ENCODE data around the gene C4orf17. TPM values are rescaled to one million over a fixed set of nuclear protein-coding genes. Genes with fewer than 3 reads are reported as not detected.
A peak's percentile ranks its signal among the peaks of the same experiment; 100 is the strongest.

C4orf17 gene
- total RNA-seq, result not detected
- not detected for polyA plus RNA-seq

- intact Hi-C loops (cut with micrococcal nuclease), result no loop called here
- Mint-ChIP-seq H3K4me1 (peaks cover 17 to 39% (median 27%) of the 10 kb centered on the region in 4 donors), H3K9me3 (peaks cover 0 to 5% (median 0%) of the 10 kb centered on the region in 8 donors), H3K36me3 (no peaks in the 10 kb centered on the region), H3K27ac (peak within 1 kb of the TSS in 1 of 7 donors; percentile 23), H3K4me3 (no peak within 1 kb of the TSS), H3K27me3 (peaks cover 2 to 3% of the 10 kb centered on the region in 2 donors)
- DNase-seq, result no peak
- POLR2A ChIA-PET (ENCODE audit: partially characterized antibody), result no interaction called here
- Histone ChIP-seq H3K9me3 (ENCODE audit: control insufficient read depth in 1 of 2, low read length in 2 of 2) (no peaks in the 10 kb centered on the region), H3K4me1 (ENCODE audit: insufficient read depth, low read length) (peaks cover 31% of the 10 kb centered on the region), H3K4me3 (ENCODE audit: low read length in 2 of 2) (no peak within 1 kb of the TSS), H3K27ac (ENCODE audit: low read depth, low read length) (no peak within 1 kb of the TSS), H3K36me3 (ENCODE audit: insufficient read depth, low read length) (no peaks in the 10 kb centered on the region), H3K27me3 (ENCODE audit: insufficient read depth, low read length) (no peaks in the 10 kb centered on the region)
- CTCF ChIA-PET (ENCODE audit: partially characterized antibody), result no interaction called here
These were observed at the start of gene C4orf17 for GRCh38 chr4:99510721-99511120. C4orf17 (plus strand) TSS chr4:99511021; CDS start chr4:99513082, 2,061 bp downstream.

GRCh38 chr4:99461623-99462401, 49.0 kb upstream of the C4orf17 start:
- no peak overlapping the region for H3K27ac ChIP-seq (ENCODE audit: low read depth, low read length)
- H3K9me3 Mint-ChIP-seq, result no peaks in the 10 kb centered on the region
- ChIA-PET POLR2A (ENCODE audit: partially characterized antibody) (no interaction called here), CTCF (ENCODE audit: partially characterized antibody) (interaction anchor here (0.7 to 3.2 kb wide), 7 partner anchors 9 to 994 kb away, joined by 3 to 18 read pairs (median 5); no protein-coding TSS in a partner anchor)
- intact Hi-C loops (cut with micrococcal nuclease), result loop anchor here (10.0 kb wide), 1 partner anchor 1317 kb away; the partner anchor contains the start of gene STPG2
- no peaks in the 10 kb centered on the region for H3K4me1 Mint-ChIP-seq
- no peaks in the 10 kb centered on the region for H3K4me1 ChIP-seq (ENCODE audit: insufficient read depth, low read length)
- no peaks in the 10 kb centered on the region for H3K36me3 Mint-ChIP-seq
- H3K36me3 ChIP-seq (ENCODE audit: insufficient read depth, low read length), result no peaks in the 10 kb centered on the region
- no peak for DNase-seq
- no peak overlapping the region for H3K27ac Mint-ChIP-seq
- peaks cover 13 to 17% of the 10 kb centered on the region in 2 donors for H3K27me3 Mint-ChIP-seq
- no peak overlapping the region for H3K4me3 ChIP-seq (ENCODE audit: low read length in 2 of 2)
- H3K9me3 ChIP-seq (ENCODE audit: control insufficient read depth in 1 of 2, low read length in 2 of 2), result no peaks in the 10 kb centered on the region
- H3K27me3 ChIP-seq (ENCODE audit: insufficient read depth, low read length), result no peaks in the 10 kb centered on the region
- no peak overlapping the region for H3K4me3 Mint-ChIP-seq

- Histone ChIP-seq H3K27me3 (ENCODE audit: insufficient read depth, low read length) (no peaks in the 10 kb centered on the region), H3K4me3 (ENCODE audit: low read length in 2 of 2) (no peak overlapping the region), H3K36me3 (ENCODE audit: insufficient read depth, low read length) (no peaks in the 10 kb centered on the region), H3K27ac (ENCODE audit: low read depth, low read length) (no peak overlapping the region), H3K9me3 (ENCODE audit: control insufficient read depth in 1 of 2, low read length in 2 of 2) (no peaks in the 10 kb centered on the region), H3K4me1 (ENCODE audit: insufficient read depth, low read length) (no peaks in the 10 kb centered on the region)
- peaks cover 13 to 18% of the 10 kb centered on the region in 2 donors for H3K27me3 Mint-ChIP-seq
- no peaks in the 10 kb centered on the region for H3K9me3 Mint-ChIP-seq
- no peaks in the 10 kb centered on the region for H3K36me3 Mint-ChIP-seq
- H3K4me1 Mint-ChIP-seq, result no peaks in the 10 kb centered on the region
- peak overlapping the region in 1 of 7 donors; percentile 10 for H3K27ac Mint-ChIP-seq
- intact Hi-C loops (cut with micrococcal nuclease), result loop anchor here (1.0 to 10.0 kb wide), 3 partner anchors 345 to 1318 kb away; partner anchors contain the start of genes METAP1 and STPG2
- DNase-seq, result peak; percentile 36 to 52 (median 44)
- CTCF ChIA-PET (ENCODE audit: partially characterized antibody), result interaction anchor here (0.8 to 3.2 kb wide), 14 partner anchors 11 to 1239 kb away, joined by 3 to 18 read pairs (median 5); no protein-coding TSS in a partner anchor
- POLR2A ChIA-PET (ENCODE audit: partially characterized antibody), result interaction anchor here (0.6 kb wide), 1 partner anchor 346 kb away, joined by 3 read pairs; no protein-coding TSS in a partner anchor
- no peak overlapping the region for H3K4me3 Mint-ChIP-seq
These were observed 47.9 kb upstream of the C4orf17 start for GRCh38 chr4:99462875-99463464.

- no peaks in the 10 kb centered on the region for H3K36me3 ChIP-seq (ENCODE audit: insufficient read depth, low read length)
- POLR2A ChIA-PET (ENCODE audit: partially characterized antibody), result interaction anchor here (0.6 kb wide), 1 partner anchor 347 kb away, joined by 3 read pairs; no protein-coding TSS in a partner anchor
- CTCF ChIA-PET (ENCODE audit: partially characterized antibody), result interaction anchor here (0.8 to 3.2 kb wide), 13 partner anchors 10 to 1240 kb away, joined by 3 to 18 read pairs (median 5); no protein-coding TSS in a partner anchor
- Mint-ChIP-seq H3K27me3 (peaks cover 11 to 17% of the 10 kb centered on the region in 2 donors), H3K36me3 (no peaks in the 10 kb centered on the region), H3K4me3 (no peak overlapping the region), H3K27ac (no peak overlapping the region), H3K4me1 (no peaks in the 10 kb centered on the region), H3K9me3 (no peaks in the 10 kb centered on the region)
- no peaks in the 10 kb centered on the region for H3K9me3 ChIP-seq (ENCODE audit: control insufficient read depth in 1 of 2, low read length in 2 of 2)
- no peaks in the 10 kb centered on the region for H3K27me3 ChIP-seq (ENCODE audit: insufficient read depth, low read length)
- no peak overlapping the region for H3K4me3 ChIP-seq (ENCODE audit: low read length in 2 of 2)
- DNase-seq, result no peak
- no peaks in the 10 kb centered on the region for H3K4me1 ChIP-seq (ENCODE audit: insufficient read depth, low read length)
- H3K27ac ChIP-seq (ENCODE audit: low read depth, low read length), result no peak overlapping the region
- intact Hi-C loops (cut with micrococcal nuclease), result loop anchor here (1.0 to 10.0 kb wide), 3 partner anchors 345 to 1319 kb away; partner anchors contain the start of genes METAP1 and STPG2
These were observed 47.3 kb upstream of the C4orf17 start for GRCh38 chr4:99463566-99463965.

GRCh38 chr4:99467887-99468286, 42.9 kb upstream of the C4orf17 start:
- intact Hi-C loops (cut with micrococcal nuclease), result loop anchor here (10.0 kb wide), 1 partner anchor 1323 kb away; the partner anchor contains the start of gene STPG2
- Histone ChIP-seq H3K27me3 (ENCODE audit: insufficient read depth, low read length) (no peaks in the 10 kb centered on the region), H3K36me3 (ENCODE audit: insufficient read depth, low read length) (no peaks in the 10 kb centered on the region), H3K9me3 (ENCODE audit: control insufficient read depth in 1 of 2, low read length in 2 of 2) (no peaks in the 10 kb centered on the region), H3K4me1 (ENCODE audit: insufficient read depth, low read length) (no peaks in the 10 kb centered on the region), H3K27ac (ENCODE audit: low read depth, low read length) (no peak overlapping the region), H3K4me3 (ENCODE audit: low read length in 2 of 2) (no peak overlapping the region)
- CTCF ChIA-PET (ENCODE audit: partially characterized antibody), result no interaction called here
- Mint-ChIP-seq H3K27ac (no peak overlapping the region), H3K4me1 (no peaks in the 10 kb centered on the region), H3K4me3 (no peak overlapping the region), H3K36me3 (no peaks in the 10 kb centered on the region), H3K9me3 (no peaks in the 10 kb centered on the region), H3K27me3 (peaks cover 8 to 11% of the 10 kb centered on the region in 2 donors)
- POLR2A ChIA-PET (ENCODE audit: partially characterized antibody), result no interaction called here
- no peak for DNase-seq

- no peak overlapping the region for H3K4me3 Mint-ChIP-seq
- Histone ChIP-seq H3K27ac (ENCODE audit: low read depth, low read length) (no peak overlapping the region), H3K36me3 (ENCODE audit: insufficient read depth, low read length) (no peaks in the 10 kb centered on the region), H3K9me3 (ENCODE audit: control insufficient read depth in 1 of 2, low read length in 2 of 2) (no peaks in the 10 kb centered on the region), H3K4me1 (ENCODE audit: insufficient read depth, low read length) (no peaks in the 10 kb centered on the region), H3K27me3 (ENCODE audit: insufficient read depth, low read length) (no peaks in the 10 kb centered on the region), H3K4me3 (ENCODE audit: low read length in 2 of 2) (no peak overlapping the region)
- no peaks in the 10 kb centered on the region for H3K36me3 Mint-ChIP-seq
- no peak for DNase-seq
- intact Hi-C loops (cut with micrococcal nuclease), result loop anchor here (10.0 kb wide), 1 partner anchor 1324 kb away; the partner anchor contains the start of gene STPG2
- ChIA-PET CTCF (ENCODE audit: partially characterized antibody) (interaction anchor here (0.7 kb wide), 1 partner anchor 9 kb away, joined by 3 read pairs; no protein-coding TSS in a partner anchor), POLR2A (ENCODE audit: partially characterized antibody) (no interaction called here)
- H3K9me3 Mint-ChIP-seq, result no peaks in the 10 kb centered on the region
- peaks cover 8 to 11% of the 10 kb centered on the region in 2 donors for H3K27me3 Mint-ChIP-seq
- no peak overlapping the region for H3K27ac Mint-ChIP-seq
- no peaks in the 10 kb centered on the region for H3K4me1 Mint-ChIP-seq
These were observed 41.9 kb upstream of the C4orf17 start for GRCh38 chr4:99468889-99469288.

GRCh38 chr4:99471349-99471748, 39.5 kb upstream of the C4orf17 start:
- Histone ChIP-seq H3K27ac (ENCODE audit: low read depth, low read length) (no peak overlapping the region), H3K4me1 (ENCODE audit: insufficient read depth, low read length) (no peaks in the 10 kb centered on the region), H3K9me3 (ENCODE audit: control insufficient read depth in 1 of 2, low read length in 2 of 2) (no peaks in the 10 kb centered on the region), H3K4me3 (ENCODE audit: low read length in 2 of 2) (no peak overlapping the region), H3K27me3 (ENCODE audit: insufficient read depth, low read length) (no peaks in the 10 kb centered on the region), H3K36me3 (ENCODE audit: insufficient read depth, low read length) (no peaks in the 10 kb centered on the region)
- ChIA-PET POLR2A (ENCODE audit: partially characterized antibody) (no interaction called here), CTCF (ENCODE audit: partially characterized antibody) (interaction anchor here (1.5 to 4.0 kb wide), 2 partner anchors 8 to 337 kb away, joined by 4 to 18 read pairs; no protein-coding TSS in a partner anchor)
- intact Hi-C loops (cut with micrococcal nuclease), result loop anchor here (10.0 kb wide), 1 partner anchor 333 kb away; no protein-coding TSS in a partner anchor
- Mint-ChIP-seq H3K4me3 (no peak overlapping the region), H3K27me3 (peaks cover 4 to 8% of the 10 kb centered on the region in 2 donors), H3K9me3 (no peaks in the 10 kb centered on the region), H3K36me3 (no peaks in the 10 kb centered on the region), H3K27ac (no peak overlapping the region), H3K4me1 (no peaks in the 10 kb centered on the region)
- DNase-seq, result no peak

Data from CD4-positive, alpha-beta memory T cell (primary cell).